HEK293 (cell line): ENCODE results near the gene SBK1.

Experiments
- CTCF ChIA-PET: fragments of 350-600 bp; formaldehyde crosslinking; extraction: SDS; loops from one replicate; lab custom pipeline; 2021; ENCODE audit warnings: antibody characterized with exemption; lab: Yijun Ruan, JAX
- POLR2A ChIA-PET: fragments of 300-600 bp; formaldehyde crosslinking; extraction: SDS; loops from one replicate; lab custom pipeline; 2020; ENCODE audit warnings: antibody characterized with exemption, inconsistent platforms; lab: Yijun Ruan, JAX
- H3K27ac ChIP-seq: fragments of 200-500 bp; sonication (Bioruptor generic); 2 replicates; pipeline ENCODE4 v1.5.1; 2014; ENCODE audit warnings: low read depth, low read length, control low read depth, inconsistent platforms; ENCODE audit errors: extremely low read depth
- H3K36me3 ChIP-seq, 2 experiments: fragments of 200-500 bp in 1 of 2; sonication (Bioruptor generic) in 1 of 2; 1 replicate in 1 of 2; 2 replicates in 1 of 2; pipeline ENCODE4 v1.5.1; 2014 to 2017; ENCODE audit warnings: inconsistent platforms in 2 of 2, low read length in 2 of 2; ENCODE audit not compliant: control insufficient read depth in 2 of 2, insufficient read depth in 1 of 2
- H3K4me1 ChIP-seq: fragments of 200-500 bp; sonication (Bioruptor generic); 2 replicates; pipeline ENCODE4 v1.5.1; 2014; ENCODE audit warnings: mild to moderate bottlenecking, low read length, inconsistent platforms; ENCODE audit not compliant: control insufficient read depth, insufficient read depth
- H3K4me3 ChIP-seq: 2 replicates; pipeline ENCODE4 v1.5.1; 2011; ENCODE audit warnings: low read depth, mild to moderate bottlenecking, control low read depth, low read length, moderate library complexity
- H3K9me3 ChIP-seq: fragments of 200-500 bp; sonication (Bioruptor generic); 2 replicates; pipeline ENCODE4 v1.5.1; 2014; ENCODE audit warnings: low read depth, low read length, inconsistent platforms; ENCODE audit not compliant: control insufficient read depth, insufficient read depth
- HOXA7 ChIP-seq: sonication (generic); formaldehyde crosslinking; IDR thresholded peaks from 2 replicates; pipeline ENCODE4 v1.8.1; 2022; ENCODE audit warnings: missing genetic modification reagents, borderline replicate concordance
- KLF8 ChIP-seq: fragments of 450-650 bp; formaldehyde crosslinking; IDR thresholded peaks from 2 replicates; pipeline ENCODE4 v1.5.1; 2016; ENCODE audit warnings: missing biosample characterization, missing genetic modification characterization
- KLF9 ChIP-seq: fragments of 450-650 bp; formaldehyde crosslinking; IDR thresholded peaks from 2 replicates; pipeline ENCODE4 v1.5.1; 2016; ENCODE audit warnings: missing biosample characterization, missing genetic modification characterization, low read depth
- OVOL3 ChIP-seq: fragments of 450-650 bp; formaldehyde crosslinking; IDR thresholded peaks from 2 replicates; pipeline ENCODE4 v1.5.1; 2016; ENCODE audit warnings: missing biosample characterization, missing genetic modification characterization
- SALL2 ChIP-seq: fragments of 450-650 bp; formaldehyde crosslinking; IDR thresholded peaks from 2 replicates; pipeline ENCODE4 v1.5.0; 2017; ENCODE audit warnings: missing biosample characterization, mild to moderate bottlenecking, missing genetic modification characterization, borderline replicate concordance
- SCRT2 ChIP-seq: fragments of 450-650 bp; formaldehyde crosslinking; IDR thresholded peaks from 2 replicates; pipeline ENCODE4 v1.5.1; 2016; ENCODE audit warnings: missing biosample characterization, missing genetic modification characterization
- SP7 ChIP-seq: fragments of 450-650 bp; formaldehyde crosslinking; IDR thresholded peaks from 2 replicates; pipeline ENCODE4 v1.5.1; 2016; ENCODE audit warnings: missing biosample characterization, missing genetic modification characterization
- YY2 ChIP-seq: fragments of 450-650 bp; formaldehyde crosslinking; IDR thresholded peaks from 2 replicates; pipeline ENCODE4 v1.5.1; 2016; ENCODE audit warnings: missing biosample characterization, missing genetic modification characterization
- ZBTB26 ChIP-seq: fragments of 450-650 bp; formaldehyde crosslinking; optimal IDR thresholded peaks from 2 replicates; pipeline ENCODE3; 2016; ENCODE audit warnings: missing biosample characterization, mild to moderate bottlenecking, missing genetic modification characterization
- ZFP3 ChIP-seq: fragments of 450-650 bp; formaldehyde crosslinking; IDR thresholded peaks from 2 replicates; pipeline ENCODE4 v1.5.1; 2016; ENCODE audit warnings: low read depth, missing biosample characterization, missing genetic modification characterization
- ZNF157 ChIP-seq: fragments of 450-650 bp; formaldehyde crosslinking; IDR thresholded peaks from 2 replicates; pipeline ENCODE4 v1.5.1; 2016; ENCODE audit warnings: missing biosample characterization, missing genetic modification characterization
- ZNF211 ChIP-seq: fragments of 450-650 bp; formaldehyde crosslinking; IDR thresholded peaks from 2 replicates; pipeline ENCODE4 v1.5.1; 2016; ENCODE audit warnings: low read depth, missing biosample characterization, missing genetic modification characterization
- ZNF24 ChIP-seq: fragments of 450-650 bp; formaldehyde crosslinking; IDR thresholded peaks from 2 replicates; pipeline ENCODE4 v1.5.1; 2016; ENCODE audit warnings: missing biosample characterization, missing genetic modification characterization
- ZNF248 ChIP-seq: fragments of 450-650 bp; formaldehyde crosslinking; IDR thresholded peaks from 2 replicates; pipeline ENCODE4 v1.5.1; 2017; ENCODE audit warnings: missing biosample characterization, missing genetic modification characterization
- ZNF354C ChIP-seq: fragments of 450-650 bp; formaldehyde crosslinking; IDR thresholded peaks from 2 replicates; pipeline ENCODE4 v1.5.1; 2016; ENCODE audit warnings: missing biosample characterization, missing genetic modification characterization, low read depth, borderline replicate concordance
- ZNF362 ChIP-seq: fragments of 450-650 bp; formaldehyde crosslinking; IDR thresholded peaks from 2 replicates; pipeline ENCODE4 v1.5.1; 2016; ENCODE audit warnings: missing biosample characterization, missing genetic modification characterization
- ZNF394 ChIP-seq: fragments of 450-650 bp; formaldehyde crosslinking; IDR thresholded peaks from 2 replicates; pipeline ENCODE4 v1.5.1; 2016; ENCODE audit warnings: missing biosample characterization, missing genetic modification characterization, mild to moderate bottlenecking, moderate library complexity, borderline replicate concordance
- ZNF426 ChIP-seq: fragments of 450-650 bp; formaldehyde crosslinking; IDR thresholded peaks from 2 replicates; pipeline ENCODE4 v1.5.1; 2017; ENCODE audit warnings: missing biosample characterization, missing genetic modification characterization, mild to moderate bottlenecking, inconsistent platforms, moderate library complexity
- ZNF501 ChIP-seq: fragments of 450-650 bp; formaldehyde crosslinking; IDR thresholded peaks from 2 replicates; pipeline ENCODE4 v1.5.1; 2016; ENCODE audit warnings: missing biosample characterization, missing genetic modification characterization
- ZNF629 ChIP-seq: fragments of 450-650 bp; formaldehyde crosslinking; IDR thresholded peaks from 2 replicates; pipeline ENCODE4 v1.5.1; 2017; ENCODE audit warnings: missing biosample characterization, missing genetic modification characterization
- ZNF654 ChIP-seq: fragments of 450-650 bp; formaldehyde crosslinking; IDR thresholded peaks from 2 replicates; pipeline ENCODE4 v1.5.1; 2016; ENCODE audit warnings: low read depth, missing biosample characterization, missing genetic modification characterization
- ZNF664 ChIP-seq: fragments of 450-650 bp; formaldehyde crosslinking; IDR thresholded peaks from 2 replicates; pipeline ENCODE4 v1.5.1; 2016; ENCODE audit warnings: missing biosample characterization, missing genetic modification characterization
- ZNF670 ChIP-seq: fragments of 450-650 bp; formaldehyde crosslinking; IDR thresholded peaks from 2 replicates; pipeline ENCODE4 v1.5.1; 2016; ENCODE audit warnings: missing biosample characterization, missing genetic modification characterization, low read depth
- TF ChIP-seq, protein P1 (sequence below): fragments of 450-650 bp; formaldehyde crosslinking; IDR thresholded peaks from 2 replicates; pipeline ENCODE4 v1.5.1; 2017; ENCODE audit warnings: missing biosample characterization, missing genetic modification characterization
- TF ChIP-seq, protein P2 (sequence below): fragments of 450-650 bp; formaldehyde crosslinking; IDR thresholded peaks from 2 replicates; pipeline ENCODE4 v1.5.1; 2016; ENCODE audit warnings: missing biosample characterization, missing genetic modification characterization
- TF ChIP-seq, protein P3 (sequence below): fragments of 450-650 bp; formaldehyde crosslinking; IDR thresholded peaks from 2 replicates; pipeline ENCODE4 v1.5.0; 2017; ENCODE audit warnings: missing biosample characterization, missing genetic modification characterization, borderline replicate concordance

Gene SBK1

DNA sequence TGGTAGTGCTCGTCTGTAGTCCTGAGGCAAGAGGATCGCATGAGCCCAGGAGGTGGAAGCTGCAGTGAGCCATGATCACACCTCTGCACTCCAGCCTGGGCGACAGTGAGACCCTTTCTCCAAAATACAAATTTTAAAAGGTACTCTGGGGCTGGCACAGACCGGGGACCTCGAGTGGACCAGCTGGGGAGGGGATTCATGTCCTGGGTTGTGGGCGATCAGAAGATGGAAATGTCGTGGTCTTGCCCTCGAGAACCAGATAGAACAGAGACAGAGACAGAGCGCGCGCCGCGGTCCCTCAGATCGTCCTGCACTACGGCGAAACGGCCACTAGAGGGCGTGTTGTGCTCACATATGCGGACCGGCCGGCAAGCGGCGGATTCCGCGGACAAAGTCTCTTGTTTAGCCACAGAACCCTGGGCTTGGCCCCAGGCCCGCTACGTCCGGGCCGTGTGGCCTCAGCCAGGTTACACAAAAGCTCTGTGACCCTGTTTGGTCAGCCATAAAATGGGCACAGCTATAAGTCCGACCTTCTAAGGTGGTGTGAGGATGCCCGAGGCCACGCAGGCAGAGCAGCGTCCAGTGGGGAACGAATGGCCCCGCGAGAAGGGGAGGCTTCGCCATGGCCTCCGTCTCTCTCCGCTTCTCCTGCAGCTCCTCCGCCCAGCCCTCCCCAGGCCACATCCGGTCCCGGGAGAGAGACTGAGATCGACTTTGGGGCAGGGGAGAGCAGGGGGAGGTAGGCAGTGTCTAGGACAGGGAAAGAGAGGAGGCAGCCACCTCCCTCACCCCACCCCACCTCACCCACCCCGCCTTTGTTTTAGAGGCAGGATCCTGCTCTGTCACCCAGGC is 14.6 kb upstream of the SBK1 start (continued):
- TF ChIP-seq ZNF157 (tag by site-specific recombination) (no peak), KLF9 (tag by site-specific recombination) (no peak), ZNF501 (peak; percentile 59; the same call in 1 of the 2 replicates), OVOL3 (tag by site-specific recombination) (no peak), ZNF248 (no peak), ZNF211 (tag by site-specific recombination) (no peak), YY2 (peak; percentile 71), KLF8 (tag by site-specific recombination) (peak; percentile 37; the same call in 1 of the 2 replicates), ZNF354C (tag by site-specific recombination) (no peak), HOXA7 (CRISPR knock-in tag) (no peak), ZNF24 (peak; percentile 67; the same call in 1 of the 2 replicates), ZBTB26 (tag by site-specific recombination) (peak; percentile 51), ZNF629 (tag by site-specific recombination) (0 out of 2 replicates have a peak, but pooled peaks have one; percentile 38), SALL2 (tag by site-specific recombination) (no peak), ZNF664 (tag by site-specific recombination) (no peak)
- TF ChIP-seq, protein P1, sequence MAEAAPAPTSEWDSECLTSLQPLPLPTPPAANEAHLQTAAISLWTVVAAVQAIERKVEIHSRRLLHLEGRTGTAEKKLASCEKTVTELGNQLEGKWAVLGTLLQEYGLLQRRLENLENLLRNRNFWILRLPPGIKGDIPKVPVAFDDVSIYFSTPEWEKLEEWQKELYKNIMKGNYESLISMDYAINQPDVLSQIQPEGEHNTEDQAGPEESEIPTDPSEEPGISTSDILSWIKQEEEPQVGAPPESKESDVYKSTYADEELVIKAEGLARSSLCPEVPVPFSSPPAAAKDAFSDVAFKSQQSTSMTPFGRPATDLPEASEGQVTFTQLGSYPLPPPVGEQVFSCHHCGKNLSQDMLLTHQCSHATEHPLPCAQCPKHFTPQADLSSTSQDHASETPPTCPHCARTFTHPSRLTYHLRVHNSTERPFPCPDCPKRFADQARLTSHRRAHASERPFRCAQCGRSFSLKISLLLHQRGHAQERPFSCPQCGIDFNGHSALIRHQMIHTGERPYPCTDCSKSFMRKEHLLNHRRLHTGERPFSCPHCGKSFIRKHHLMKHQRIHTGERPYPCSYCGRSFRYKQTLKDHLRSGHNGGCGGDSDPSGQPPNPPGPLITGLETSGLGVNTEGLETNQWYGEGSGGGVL: peak; percentile 97
- TF ChIP-seq, protein P2, sequence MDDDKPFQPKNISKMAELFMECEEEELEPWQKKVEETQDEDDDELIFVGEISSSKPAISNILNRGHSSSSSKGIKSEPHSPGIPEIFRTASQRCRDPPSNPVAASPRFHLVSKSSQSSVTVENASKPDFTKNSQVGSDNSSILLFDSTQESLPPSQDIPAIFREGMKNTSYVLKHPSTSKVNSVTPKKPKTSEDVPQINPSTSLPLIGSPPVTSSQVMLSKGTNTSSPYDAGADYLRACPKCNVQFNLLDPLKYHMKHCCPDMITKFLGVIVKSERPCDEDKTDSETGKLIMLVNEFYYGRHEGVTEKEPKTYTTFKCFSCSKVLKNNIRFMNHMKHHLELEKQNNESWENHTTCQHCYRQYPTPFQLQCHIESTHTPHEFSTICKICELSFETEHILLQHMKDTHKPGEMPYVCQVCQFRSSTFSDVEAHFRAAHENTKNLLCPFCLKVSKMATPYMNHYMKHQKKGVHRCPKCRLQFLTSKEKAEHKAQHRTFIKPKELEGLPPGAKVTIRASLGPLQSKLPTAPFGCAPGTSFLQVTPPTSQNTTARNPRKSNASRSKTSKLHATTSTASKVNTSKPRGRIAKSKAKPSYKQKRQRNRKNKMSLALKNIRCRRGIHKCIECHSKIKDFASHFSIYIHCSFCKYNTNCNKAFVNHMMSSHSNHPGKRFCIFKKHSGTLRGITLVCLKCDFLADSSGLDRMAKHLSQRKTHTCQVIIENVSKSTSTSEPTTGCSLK (tag by site-specific recombination): no peak
- TF ChIP-seq, protein P3, sequence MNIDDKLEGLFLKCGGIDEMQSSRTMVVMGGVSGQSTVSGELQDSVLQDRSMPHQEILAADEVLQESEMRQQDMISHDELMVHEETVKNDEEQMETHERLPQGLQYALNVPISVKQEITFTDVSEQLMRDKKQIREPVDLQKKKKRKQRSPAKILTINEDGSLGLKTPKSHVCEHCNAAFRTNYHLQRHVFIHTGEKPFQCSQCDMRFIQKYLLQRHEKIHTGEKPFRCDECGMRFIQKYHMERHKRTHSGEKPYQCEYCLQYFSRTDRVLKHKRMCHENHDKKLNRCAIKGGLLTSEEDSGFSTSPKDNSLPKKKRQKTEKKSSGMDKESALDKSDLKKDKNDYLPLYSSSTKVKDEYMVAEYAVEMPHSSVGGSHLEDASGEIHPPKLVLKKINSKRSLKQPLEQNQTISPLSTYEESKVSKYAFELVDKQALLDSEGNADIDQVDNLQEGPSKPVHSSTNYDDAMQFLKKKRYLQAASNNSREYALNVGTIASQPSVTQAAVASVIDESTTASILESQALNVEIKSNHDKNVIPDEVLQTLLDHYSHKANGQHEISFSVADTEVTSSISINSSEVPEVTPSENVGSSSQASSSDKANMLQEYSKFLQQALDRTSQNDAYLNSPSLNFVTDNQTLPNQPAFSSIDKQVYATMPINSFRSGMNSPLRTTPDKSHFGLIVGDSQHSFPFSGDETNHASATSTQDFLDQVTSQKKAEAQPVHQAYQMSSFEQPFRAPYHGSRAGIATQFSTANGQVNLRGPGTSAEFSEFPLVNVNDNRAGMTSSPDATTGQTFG (tag by site-specific recombination): no peak
- TF ChIP-seq, all 188 proteins: peak for 44

DNA sequence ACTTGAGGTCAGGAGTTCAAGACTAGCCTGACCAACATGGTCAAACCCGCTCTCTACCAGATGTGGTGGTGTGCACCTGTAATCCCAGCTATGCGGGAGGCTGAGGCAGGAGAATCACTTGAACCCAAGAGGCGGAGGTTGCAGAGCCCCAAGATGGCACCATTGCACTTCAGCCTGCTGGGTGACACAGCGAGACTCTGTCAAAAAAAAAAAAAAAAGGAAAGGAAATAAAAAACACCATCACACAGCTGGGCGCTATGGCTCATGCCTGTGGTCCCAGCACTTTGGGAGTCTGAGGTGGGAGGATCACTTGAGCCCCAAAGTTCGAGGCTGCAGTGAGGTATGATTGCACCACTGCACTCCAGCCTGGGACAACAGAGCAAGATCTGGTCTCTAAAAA is 13.3 kb upstream of the SBK1 start:
- CTCF ChIA-PET: interaction anchor here (0.6 to 8.1 kb wide), 2 partner anchors 37 to 82 kb away, joined by 3 to 125 read pairs; no protein-coding TSS in a partner anchor
- Histone ChIP-seq H3K4me3 (no peak overlapping the region), H3K36me3 (no peaks in the 10 kb centered on the region), H3K4me1 (no peaks in the 10 kb centered on the region), H3K27ac (no peak overlapping the region), H3K9me3 (no peaks in the 10 kb centered on the region)
- POLR2A ChIA-PET: no interaction called here
- TF ChIP-seq ZNF426 (tag by site-specific recombination): no peak
- peak; percentile 37 for TF ChIP-seq ZNF654 (tag by site-specific recombination)
- no peak for TF ChIP-seq ZNF394 (tag by site-specific recombination)
- TF ChIP-seq ZNF670: no peak
- TF ChIP-seq SP7 (tag by site-specific recombination): no peak
- no peak for TF ChIP-seq ZFP3 (tag by site-specific recombination)
- TF ChIP-seq ZNF362 (tag by site-specific recombination): peak; percentile 76
- TF ChIP-seq SCRT2: no peak
